KMS-11 (cell line): ENCODE data around the gene MACROD2.

Experiments used
- H2AFZ ChIP-seq: fragments of 200-600 bp; sonication (generic); 2 replicates; pipeline ENCODE4 v1.6.1; 2016; ENCODE audit warnings: antibody characterized with exemption, mixed run types, low read depth
- H3K27ac ChIP-seq: fragments of 200-600 bp; sonication (generic); 2 replicates; pipeline ENCODE4 v1.6.1; 2016; ENCODE audit warnings: mild to moderate bottlenecking, mixed run types
- H3K27me3 ChIP-seq: fragments of 200-600 bp; sonication (generic); 2 replicates; pipeline ENCODE4 v1.6.1; 2017; ENCODE audit warnings: mild to moderate bottlenecking, low read depth, mixed run types, moderate library complexity; ENCODE audit not compliant: insufficient read depth
- H3K36me3 ChIP-seq: fragments of 200-600 bp; sonication (generic); 2 replicates; pipeline ENCODE4 v1.6.1; 2017; ENCODE audit warnings: mild to moderate bottlenecking, mixed run types; ENCODE audit not compliant: insufficient read depth
- H3K4me1 ChIP-seq: fragments of 200-600 bp; sonication (generic); 2 replicates; pipeline ENCODE4 v1.6.1; 2016; ENCODE audit warnings: mild to moderate bottlenecking, low read depth, mixed run types; ENCODE audit not compliant: poor library complexity, severe bottlenecking
- H3K4me2 ChIP-seq: fragments of 200-600 bp; sonication (generic); 2 replicates; pipeline ENCODE4 v1.7.0; 2016; ENCODE audit warnings: mild to moderate bottlenecking, mixed run types
- H3K4me3 ChIP-seq: fragments of 200-600 bp; sonication (generic); IDR thresholded peaks from 2 replicates; pipeline ENCODE4 v1.6.1; 2017; ENCODE audit warnings: low read depth, low read length, mixed read lengths; ENCODE audit not compliant: insufficient read depth
- H3K79me2 ChIP-seq: fragments of 200-600 bp; sonication (generic); 2 replicates; pipeline ENCODE4 v1.6.1; 2016; ENCODE audit warnings: low read depth, mixed run types; ENCODE audit not compliant: insufficient read depth
- H3K9ac ChIP-seq: fragments of 200-600 bp; sonication (generic); 2 replicates; pipeline ENCODE4 v1.6.1; 2016; ENCODE audit warnings: mild to moderate bottlenecking, mixed run types
- H4K20me1 ChIP-seq: fragments of 200-600 bp; sonication (generic); 2 replicates; pipeline ENCODE4 v1.6.1; 2016; ENCODE audit warnings: mild to moderate bottlenecking, mixed run types; ENCODE audit not compliant: insufficient read depth
- CTCF ChIP-seq: fragments of 200-600 bp; sonication (generic); conservative IDR thresholded peaks from 2 replicates; pipeline ENCODE4 v1.6.1; 2017; ENCODE audit warnings: low read depth, mild to moderate bottlenecking, antibody characterized with exemption, low read length, moderate library complexity, mixed read lengths

Gene MACROD2

GRCh38 chr20:14815340-14815739 lies 820.0 kb downstream of the MACROD2 start:
- H3K4me3 ChIP-seq: no peak overlapping the region
- no peaks in the 10 kb centered on the region for H4K20me1 ChIP-seq
- no peaks in the 10 kb centered on the region for H3K36me3 ChIP-seq
- H3K4me2 ChIP-seq: no peak overlapping the region
- no peak overlapping the region for H3K27ac ChIP-seq
- no peaks in the 10 kb centered on the region for H3K27me3 ChIP-seq
- no peaks in the 10 kb centered on the region for H3K79me2 ChIP-seq
- no peak for TF ChIP-seq CTCF
- H2AFZ ChIP-seq: no peak overlapping the region
- no peaks in the 10 kb centered on the region for H3K4me1 ChIP-seq
- H3K9ac ChIP-seq: no peak overlapping the region

DNA sequence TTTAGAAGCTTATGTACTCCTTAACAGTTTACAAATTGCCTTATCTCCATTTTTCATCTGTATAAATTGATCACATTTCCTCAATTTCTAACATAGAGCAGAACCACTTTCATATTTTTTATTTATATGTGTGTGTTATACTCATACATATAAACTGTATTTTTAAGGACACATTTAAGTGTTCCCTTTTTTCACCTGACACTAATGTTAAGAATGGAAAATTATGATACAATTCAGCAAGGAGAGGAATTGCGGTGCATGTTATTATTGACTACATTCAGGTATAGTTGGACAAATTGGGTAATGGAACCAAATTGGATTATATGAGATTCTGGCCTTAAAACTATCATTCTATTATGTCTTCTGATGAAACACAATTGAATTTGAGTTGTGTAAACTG lies 821.2 kb downstream of the MACROD2 start:
- Histone ChIP-seq H3K9ac (no peak overlapping the region), H3K4me3 (no peak overlapping the region), H4K20me1 (no peaks in the 10 kb centered on the region), H3K4me1 (no peaks in the 10 kb centered on the region), H3K27ac (no peak overlapping the region), H3K4me2 (no peak overlapping the region), H3K27me3 (no peaks in the 10 kb centered on the region), H2AFZ (no peak overlapping the region), H3K36me3 (no peaks in the 10 kb centered on the region), H3K79me2 (no peaks in the 10 kb centered on the region)
- no peak for TF ChIP-seq CTCF

DNA sequence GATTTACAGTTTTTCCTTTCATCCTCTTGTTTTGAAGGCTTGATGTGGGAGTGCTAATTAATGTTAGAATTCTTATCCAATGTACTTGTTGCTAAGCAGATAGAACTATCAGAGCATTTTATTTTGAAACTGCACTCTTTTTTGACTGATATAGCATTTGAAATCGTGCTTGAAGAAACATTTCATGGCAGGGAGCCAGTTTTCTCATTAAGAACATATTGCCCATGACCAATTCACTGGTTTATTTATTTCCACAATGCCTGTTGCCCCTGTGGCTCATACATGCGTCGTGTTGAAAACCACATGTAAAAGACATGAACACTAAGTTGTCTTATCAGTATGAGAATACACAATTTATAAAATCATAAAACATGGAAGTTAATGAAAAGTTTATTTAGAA lies 821.8 kb downstream of the MACROD2 start:
- Histone ChIP-seq H3K4me2 (no peak overlapping the region), H3K9ac (no peak overlapping the region), H3K79me2 (no peaks in the 10 kb centered on the region), H2AFZ (no peak overlapping the region), H4K20me1 (no peaks in the 10 kb centered on the region), H3K27ac (no peak overlapping the region), H3K4me1 (no peaks in the 10 kb centered on the region), H3K27me3 (no peaks in the 10 kb centered on the region), H3K36me3 (no peaks in the 10 kb centered on the region), H3K4me3 (no peak overlapping the region)
- TF ChIP-seq CTCF: no peak

DNA sequence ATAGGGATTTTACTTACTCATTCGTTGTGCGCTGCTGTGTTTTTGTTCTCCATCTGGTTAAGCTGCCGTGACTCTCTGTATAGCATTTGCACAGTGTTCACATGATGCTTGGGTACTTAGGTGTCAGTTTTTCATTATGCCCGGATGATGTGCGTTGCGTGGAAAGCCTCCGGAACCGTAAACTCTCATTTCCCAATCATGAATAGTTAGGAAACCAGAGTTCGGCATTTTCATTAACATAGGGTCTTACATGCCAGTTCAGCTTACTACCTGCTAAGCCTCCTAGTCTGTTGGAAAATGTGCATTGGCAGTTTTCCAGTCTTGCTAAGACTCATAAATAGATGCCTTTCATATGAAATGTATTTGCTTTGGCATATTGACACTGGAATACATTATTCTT lies 825.5 kb downstream of the MACROD2 start:
- no peaks in the 10 kb centered on the region for H4K20me1 ChIP-seq
- H3K36me3 ChIP-seq: no peaks in the 10 kb centered on the region
- no peaks in the 10 kb centered on the region for H3K79me2 ChIP-seq
- H2AFZ ChIP-seq: no peak overlapping the region
- H3K4me1 ChIP-seq: no peaks in the 10 kb centered on the region
- no peak overlapping the region for H3K4me2 ChIP-seq
- no peaks in the 10 kb centered on the region for H3K27me3 ChIP-seq
- H3K27ac ChIP-seq: no peak overlapping the region
- no peak for TF ChIP-seq CTCF
- no peak overlapping the region for H3K4me3 ChIP-seq
- no peak overlapping the region for H3K9ac ChIP-seq

GRCh38 chr20:14821251-14821650 lies 825.9 kb downstream of the MACROD2 start:
- no peaks in the 10 kb centered on the region for H3K36me3 ChIP-seq
- no peak for TF ChIP-seq CTCF
- no peak overlapping the region for H3K27ac ChIP-seq

More at GRCh38 chr20:14821251-14821650, 825.9 kb downstream of the MACROD2 start:
- Histone ChIP-seq H3K4me1 (no peaks in the 10 kb centered on the region), H3K9ac (no peak overlapping the region), H3K4me3 (no peak overlapping the region), H3K4me2 (no peak overlapping the region), H4K20me1 (no peaks in the 10 kb centered on the region), H3K27me3 (no peaks in the 10 kb centered on the region), H3K79me2 (no peaks in the 10 kb centered on the region), H2AFZ (no peak overlapping the region)
